HepG2 (cell line): ENCODE data around the gene DNAJC7. TPM values are rescaled to one million over a fixed set of nuclear protein-coding genes. Genes with fewer than 3 reads are reported as not detected.

ENCODE experiments used
- ARHGAP35 ChIP-seq: sonication (generic); formaldehyde crosslinking; IDR thresholded peaks from 2 replicates; pipeline ENCODE4 v1.9.0; 2022; ENCODE audit warnings: mild to moderate bottlenecking, inconsistent platforms, moderate library complexity, missing genetic modification reagents, borderline replicate concordance
- ATF2 ChIP-seq: sonication (generic); formaldehyde crosslinking; IDR thresholded peaks from 2 replicates; pipeline ENCODE4 v1.4.0; 2020; ENCODE audit warnings: missing genetic modification reagents
- CREB1 ChIP-seq, 2 experiments: fragments of 450-650 bp in 1 of 2; IDR thresholded peaks; 2 replicates each; pipeline ENCODE4 v1.6.1; 2016 to 2017; ENCODE audit warnings: control low read depth in 1 of 2, mild to moderate bottlenecking in 1 of 2, missing compliant biosample characterization in 1 of 2, missing genetic modification characterization in 1 of 2
- FIP1L1 ChIP-seq: fragments of 200-400 bp; formaldehyde crosslinking; IDR thresholded peaks from 2 replicates; pipeline ENCODE4 v1.6.1; 2018; ENCODE audit warnings: low read depth, mild to moderate bottlenecking, low read length, moderate library complexity, borderline replicate concordance; ENCODE audit not compliant: insufficient read depth
- NR0B2 ChIP-seq: sonication (generic); formaldehyde crosslinking; IDR thresholded peaks from 2 replicates; pipeline ENCODE4 v1.4.0; 2020; ENCODE audit warnings: mild to moderate bottlenecking, missing genetic modification reagents
- NR2F1 ChIP-seq, 2 experiments: fragments of 450-650 bp in 1 of 2; formaldehyde crosslinking in 1 of 2; IDR thresholded peaks; 2 replicates each; pipeline versions ENCODE4 v1.5.0 to v1.6.1; 2016 to 2020; ENCODE audit warnings: mild to moderate bottlenecking in 1 of 2, missing compliant biosample characterization in 1 of 2, missing genetic modification reagents in 1 of 2, moderate library complexity in 1 of 2
- POGZ ChIP-seq: sonication (generic); formaldehyde crosslinking; IDR thresholded peaks from 2 replicates; pipeline ENCODE4 v1.4.0; 2020; ENCODE audit warnings: mild to moderate bottlenecking, missing genetic modification reagents
- REST ChIP-seq, 2 experiments: IDR thresholded peaks; 2 replicates each; pipeline ENCODE4 v1.6.1; 2011 to 2012; ENCODE audit warnings: low read length in 2 of 2, borderline replicate concordance in 1 of 2, low read depth in 1 of 2, mild to moderate bottlenecking in 1 of 2, moderate library complexity in 1 of 2
- SAFB2 ChIP-seq: sonication (generic); formaldehyde crosslinking; IDR thresholded peaks from 2 replicates; pipeline ENCODE4 v1.5.1; 2020; ENCODE audit warnings: missing genetic modification reagents, low read depth, mild to moderate bottlenecking, borderline replicate concordance
- STAT5B ChIP-seq: sonication (generic); formaldehyde crosslinking; IDR thresholded peaks from 2 replicates; pipeline ENCODE4 v1.4.0; 2020; ENCODE audit warnings: missing genetic modification reagents
- TP53 ChIP-seq: sonication (generic); formaldehyde crosslinking; conservative IDR thresholded peaks from 2 replicates; pipeline ENCODE4 v1.4.0; 2020; ENCODE audit warnings: missing genetic modification reagents
- TRIM24 ChIP-seq: sonication (generic); formaldehyde crosslinking; IDR thresholded peaks from 2 replicates; pipeline ENCODE4 v1.8.0; 2022; ENCODE audit warnings: mild to moderate bottlenecking, missing genetic modification reagents
- U2AF2 ChIP-seq: fragments of 200-400 bp; formaldehyde crosslinking; IDR thresholded peaks from 2 replicates; pipeline ENCODE4 v1.6.1; 2017; ENCODE audit warnings: low read depth, mild to moderate bottlenecking, low read length
- YY1 ChIP-seq: IDR thresholded peaks from 2 replicates; pipeline ENCODE4 v1.6.1; 2011; ENCODE audit warnings: low read length, low read depth, moderate library complexity, mild to moderate bottlenecking; ENCODE audit not compliant: insufficient read depth, insufficient replicate concordance
- ZFP90 ChIP-seq: sonication (generic); formaldehyde crosslinking; IDR thresholded peaks from 2 replicates; pipeline ENCODE4 v1.8.0; 2022; ENCODE audit warnings: missing genetic modification reagents, mild to moderate bottlenecking, inconsistent platforms, borderline replicate concordance
- ZFY ChIP-seq: sonication (generic); formaldehyde crosslinking; IDR thresholded peaks from 2 replicates; pipeline ENCODE4 v1.4.0; 2020; ENCODE audit warnings: missing genetic modification reagents
- ZNF224 ChIP-seq: sonication (generic); formaldehyde crosslinking; IDR thresholded peaks from 2 replicates; pipeline ENCODE4 v1.5.0; 2020; ENCODE audit warnings: mild to moderate bottlenecking, missing genetic modification reagents
- ZNF232 ChIP-seq: sonication (generic); formaldehyde crosslinking; IDR thresholded peaks from 2 replicates; pipeline ENCODE4 v1.4.0; 2020; ENCODE audit warnings: missing genetic modification reagents, borderline replicate concordance
- ZNF335 ChIP-seq: sonication (generic); formaldehyde crosslinking; IDR thresholded peaks from 2 replicates; pipeline ENCODE4 v1.4.0; 2020; ENCODE audit warnings: missing genetic modification reagents
- ZNF496 ChIP-seq: sonication (generic); formaldehyde crosslinking; IDR thresholded peaks from 2 replicates; pipeline ENCODE4 v1.8.1; 2023; ENCODE audit warnings: mild to moderate bottlenecking, moderate library complexity, missing genetic modification reagents; ENCODE audit not compliant: insufficient replicate concordance
- ZNF766 ChIP-seq: sonication (generic); formaldehyde crosslinking; IDR thresholded peaks from 2 replicates; pipeline ENCODE4 v1.5.0; 2020; ENCODE audit warnings: missing genetic modification reagents, borderline replicate concordance
- ZNF850 ChIP-seq: sonication (generic); formaldehyde crosslinking; conservative IDR thresholded peaks from 2 replicates; pipeline ENCODE4 v1.9.0; 2021; ENCODE audit warnings: mild to moderate bottlenecking, missing genetic modification reagents
- polyA plus RNA-seq, 8 experiments: library from polyadenylated mRNA; depleted of rRNA in 3 of 8; stranded (reverse) in 7 of 8; unstranded in 1 of 8; fragments of >200 nt; fragmentation: Illumina TruSeq in 4 of 8; extraction: Trizol in 4 of 8; gene quantifications; 2 replicates each; pipeline versions ENCODE4 v1.2.1 to v1.2.3, GENCODE V29; 2011 to 2016; ENCODE audit warnings: low read depth in 4 of 8, missing spikeins in 1 of 8, mixed read lengths in 1 of 8; ENCODE audit not compliant: insufficient read depth in 1 of 8
- total RNA-seq, 5 experiments: library from RNA; depleted of rRNA; stranded (reverse); fragments of >200 nt; fragmentation: Illumina TruSeq; extraction: Trizol; gene quantifications; 2 replicates each; pipeline ENCODE4 v1.2.3, GENCODE V29; 2016; ENCODE audit warnings: low read depth in 1 of 5

DNAJC7 gene
- total and polyA plus RNA-seq, 2 of the 13 experiments (the other 11 are each of a cell fraction or from before 2014, with no cell fraction given) = 47.7 to 132 TPM

- TF ChIP-seq YY1 (peak; percentile 89), NR2F1 (CRISPR knock-in tag; IDR thresholded peaks at IDR 0.05) (no peak), ATF2 (CRISPR knock-in tag) (peak; percentile 78; the same call in 1 of the 2 replicates), POGZ (peak; percentile 99), TRIM24 (CRISPR knock-in tag) (no peak), REST (IDR thresholded peaks at IDR 0.05; ENCODE audit: borderline replicate concordance in 1 of 2, low read depth in 1 of 2, low read length in 2 of 2) (peak in 1 of 2 experiments; percentile 67; a peak in 1 of 4 replicates), ZNF850 (CRISPR knock-in tag) (0 out of 2 replicates have a peak, but pooled peaks have one; percentile 58), SAFB2 (CRISPR knock-in tag) (peak; percentile 97), ZNF224 (CRISPR knock-in tag) (no peak), ZFP90 (peak; percentile 77; the same call in 1 of the 2 replicates), ZFY (CRISPR knock-in tag) (peak; percentile 80), STAT5B (CRISPR knock-in tag) (0 out of 2 replicates have a peak, but pooled peaks have one; percentile 51), ZNF496 (CRISPR knock-in tag) (no peak), NR0B2 (CRISPR knock-in tag) (peak; percentile 43; the same call in 1 of the 2 replicates), ZNF766 (CRISPR knock-in tag) (peak; percentile 89; the same call in 1 of the 2 replicates), CREB1 (IDR thresholded peaks at IDR 0.05) (peak; percentile 32; the same call in 1 of the 2 replicates), CREB1 (CRISPR knock-in tag; IDR thresholded peaks at IDR 0.05) (peak; percentile 74), U2AF2 (no peak), ZNF232 (CRISPR knock-in tag) (peak; percentile 76; the same call in 1 of the 2 replicates), TP53 (CRISPR knock-in tag) (no peak), ZNF335 (CRISPR knock-in tag) (peak; percentile 76), FIP1L1 (0 out of 2 replicates have a peak, but pooled peaks have one; percentile 54), ARHGAP35 (peak; percentile 81)
Observed at GRCh38 chr17:42019509-42020404, 2.5 kb upstream of the DNAJC7 start, which contains the start of gene NKIRAS2 (continued).
